COLO668 (cell line): ENCODE measurements around the gene SLC45A2.
A peak's percentile ranks its signal among the peaks of the same experiment; 100 is the strongest.

Experiments used
- DNase-seq: peaks from one replicate; lab custom pipeline; 2025; ENCODE audit not compliant: unreplicated experiment; lab: John Stamatoyannopoulos, UW

Gene SLC45A2

DNA sequence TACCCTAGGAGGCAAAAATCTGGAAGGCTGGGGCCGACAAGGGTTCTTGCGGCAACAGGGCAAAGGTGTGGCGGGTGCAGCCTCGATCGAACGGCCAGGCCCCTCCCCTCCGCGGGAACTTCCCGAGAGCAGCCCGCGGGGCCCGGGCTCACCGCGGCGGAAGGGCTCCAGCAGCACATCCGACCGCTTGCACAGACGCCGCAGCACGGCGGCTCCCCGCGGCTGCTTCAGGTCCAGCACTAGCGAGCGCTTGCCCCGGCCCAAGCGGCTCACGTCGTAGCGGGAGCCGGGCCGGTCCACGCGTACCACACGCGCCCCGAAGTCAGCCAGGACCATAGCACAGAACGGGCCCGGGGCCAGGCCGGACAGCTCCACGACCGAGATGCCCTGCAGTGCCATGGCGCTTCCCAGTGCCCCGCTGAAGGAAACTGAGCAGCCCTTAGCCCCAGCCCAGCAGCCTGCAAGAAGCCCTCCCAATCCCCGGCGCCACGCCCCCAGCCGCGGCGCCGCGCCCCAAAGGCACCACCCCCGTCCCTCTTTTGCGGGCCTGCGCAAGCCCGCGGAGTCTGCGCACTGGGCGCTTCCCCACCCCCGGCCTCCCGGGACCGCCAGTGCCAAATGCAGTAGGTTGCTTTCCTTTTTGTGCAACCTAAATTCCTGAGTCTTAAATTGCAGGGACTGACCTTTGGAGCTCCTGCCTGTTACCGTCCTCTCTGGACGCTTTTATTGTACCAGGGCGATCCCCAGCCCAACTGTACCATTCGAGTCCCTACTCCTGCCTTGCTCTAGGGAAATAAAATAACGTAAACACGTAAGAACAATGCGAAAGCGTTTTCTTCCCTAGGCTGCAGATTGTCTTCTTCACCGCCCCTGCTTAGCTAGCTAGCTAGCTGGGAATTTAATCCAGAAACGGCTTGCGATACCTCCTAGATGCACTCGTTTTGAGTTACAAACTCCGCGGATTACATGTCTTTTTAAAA lies 23.4 kb upstream of the SLC45A2 start, which contains the start of gene AMACR:
Gene AMACR (minus strand): TSS at position 430 of the 980 bp plus-strand sequence. CDS start 31 bp downstream, at position 399.
- DNase-seq = peak; percentile 96

DNA sequence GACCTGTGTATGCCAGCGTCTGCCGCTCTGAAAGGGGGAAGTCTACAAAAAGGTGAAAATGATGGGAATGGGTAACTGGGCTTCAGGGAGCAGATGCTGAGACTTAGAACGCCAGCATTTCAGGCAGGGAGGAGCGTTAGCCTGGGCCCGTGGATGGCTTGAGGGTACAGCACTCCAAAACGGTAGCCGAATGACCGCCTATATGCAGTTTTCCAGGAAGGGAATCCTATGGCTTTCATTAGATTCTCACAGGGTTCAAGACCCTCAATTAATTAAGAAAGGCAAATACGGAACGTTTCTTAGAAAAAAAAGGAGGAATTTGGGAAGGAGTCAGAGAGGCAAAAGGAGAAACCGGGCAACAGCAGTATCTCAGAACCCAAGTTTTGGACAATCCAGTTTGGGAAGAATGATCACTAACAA lies 22.7 kb upstream of the SLC45A2 start:
- peak; percentile 19 for DNase-seq

DNA sequence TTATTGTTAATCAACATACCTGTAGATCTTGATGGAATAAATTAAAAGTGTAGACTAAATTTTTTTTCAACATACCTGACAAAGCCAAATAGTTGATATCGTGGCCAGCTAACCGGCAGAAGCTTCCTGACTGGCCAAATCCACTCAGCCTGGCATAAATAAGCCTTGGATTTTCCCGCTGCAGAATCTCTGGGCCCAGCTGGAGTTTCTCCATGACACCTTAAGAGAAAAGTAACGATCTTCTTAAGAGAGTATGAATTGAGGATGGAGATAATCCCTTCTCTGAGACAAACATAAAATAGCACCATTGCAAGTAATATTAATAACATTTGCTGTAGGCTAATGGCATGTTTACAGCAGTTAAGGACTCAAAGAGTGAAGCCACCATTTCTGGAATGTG lies 21.2 kb upstream of the SLC45A2 start:
- no peak for DNase-seq

DNA sequence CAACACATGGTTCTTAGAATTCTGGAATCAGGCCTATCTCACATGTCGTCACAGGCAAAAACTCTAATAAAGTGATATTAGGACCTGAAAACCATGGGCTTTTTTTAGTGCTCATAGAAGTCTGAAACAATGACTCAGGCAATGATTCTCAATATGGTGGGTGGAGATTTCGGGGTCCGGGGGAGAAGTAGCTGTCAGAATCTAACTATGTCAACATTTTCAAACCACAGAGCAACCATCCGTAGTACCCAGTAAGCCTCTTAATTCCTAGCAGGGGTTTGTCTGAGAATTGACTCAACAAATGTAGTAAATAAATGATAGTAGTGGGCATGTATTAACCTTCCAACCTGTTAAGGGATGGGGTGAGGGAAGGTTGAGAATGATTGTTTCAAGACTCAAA lies 20.7 kb upstream of the SLC45A2 start:
- DNase-seq = no peak

DNA sequence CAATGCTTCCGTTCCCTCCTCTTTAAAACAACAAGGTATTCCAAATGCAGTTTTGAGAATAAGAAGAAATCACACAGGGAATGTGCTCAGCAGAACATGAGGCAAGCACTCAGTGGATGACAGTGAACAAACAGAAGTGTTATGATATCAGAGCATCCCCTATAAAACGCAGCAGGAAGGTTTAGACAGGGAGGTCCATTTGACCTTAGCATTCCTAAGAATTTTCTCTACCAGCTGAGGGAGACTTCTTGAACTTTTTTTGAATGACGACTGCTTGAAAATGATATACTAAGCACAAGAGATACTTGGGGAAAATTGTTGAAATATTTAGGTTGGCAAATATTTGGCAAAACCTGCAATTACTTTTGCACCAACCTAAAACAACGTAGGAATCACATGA lies 19.4 kb upstream of the SLC45A2 start:
- no peak for DNase-seq

DNA sequence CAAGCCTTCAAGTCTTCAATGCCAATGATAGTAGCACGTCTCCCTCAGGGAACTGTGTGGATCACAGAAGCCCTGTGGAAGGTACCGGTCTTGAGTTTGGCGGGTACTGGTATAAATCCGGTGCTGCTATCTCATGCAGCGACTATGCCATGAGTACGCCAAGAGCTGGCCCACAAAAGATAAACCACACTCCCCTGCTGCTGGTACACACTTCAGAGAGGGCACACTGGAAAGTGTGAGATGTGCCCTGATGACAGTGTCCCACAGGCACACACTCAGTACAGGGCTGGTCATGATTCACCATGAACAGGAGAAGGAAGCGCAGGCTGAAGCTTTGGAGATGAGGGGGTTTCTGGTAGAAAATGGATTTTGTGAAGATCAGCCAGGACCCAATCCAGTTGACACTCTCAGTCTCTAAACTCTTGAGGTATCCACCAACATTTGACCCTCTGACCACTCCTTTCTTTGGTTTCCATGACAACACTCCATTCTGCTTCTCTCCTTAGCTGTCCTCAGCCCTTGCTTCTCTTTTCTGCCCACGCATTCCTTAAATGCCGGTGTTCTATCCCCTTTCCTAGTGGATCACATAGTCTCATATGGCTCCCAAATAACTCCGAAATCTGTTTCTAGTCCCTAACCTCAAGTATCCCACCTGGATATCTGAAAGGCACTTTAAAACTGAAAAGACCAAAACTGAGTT lies 18.3 kb upstream of the SLC45A2 start:
- no peak for DNase-seq

DNA sequence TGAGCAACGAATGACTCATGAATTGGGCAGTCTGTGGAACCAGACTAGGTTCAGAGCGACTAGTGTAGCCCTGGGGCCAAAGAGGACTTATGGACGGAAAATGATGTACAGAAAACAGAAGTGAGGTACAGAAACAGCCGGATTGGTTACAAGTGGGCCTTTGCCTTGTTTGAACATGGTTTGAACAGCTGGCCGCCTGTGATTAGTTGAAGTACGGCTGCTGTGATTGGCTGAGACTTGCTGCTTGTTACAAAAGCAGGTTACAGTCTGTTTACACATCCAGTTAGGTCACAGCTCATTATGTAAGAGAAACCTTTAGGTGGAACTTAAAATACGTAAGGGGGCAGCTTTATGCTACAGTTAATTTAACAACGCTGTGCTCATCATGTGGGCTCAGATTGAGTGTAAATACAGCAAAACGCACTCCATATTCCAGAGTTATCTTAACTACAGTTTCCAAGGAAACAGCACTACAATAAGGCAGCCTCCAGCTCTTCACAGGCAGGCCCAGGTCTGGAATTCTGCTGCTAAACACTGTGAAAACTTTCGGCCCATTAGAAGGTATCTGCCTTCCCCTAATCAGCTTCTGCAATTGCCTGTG lies 16.8 kb upstream of the SLC45A2 start:
- DNase-seq = peak; percentile 91

DNA sequence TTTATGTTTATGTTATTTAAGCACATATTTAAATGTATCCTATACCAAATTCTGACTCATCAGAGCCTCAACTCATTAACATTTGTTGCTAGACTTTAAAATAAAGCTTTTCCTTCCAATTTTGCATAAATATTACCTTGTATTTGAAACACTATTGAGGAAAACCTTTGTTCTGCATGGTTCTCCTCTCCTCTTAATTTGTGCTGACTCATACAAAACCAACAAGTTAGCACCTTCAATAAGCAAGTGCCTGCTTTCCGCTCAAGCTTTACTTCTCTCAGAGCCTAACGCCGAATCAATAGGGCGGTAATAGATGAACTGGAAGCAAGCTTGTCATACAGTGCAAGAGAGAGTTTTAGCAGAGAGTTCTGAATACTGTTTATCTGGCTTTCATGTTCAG lies 15.5 kb upstream of the SLC45A2 start:
- no peak for DNase-seq

DNA sequence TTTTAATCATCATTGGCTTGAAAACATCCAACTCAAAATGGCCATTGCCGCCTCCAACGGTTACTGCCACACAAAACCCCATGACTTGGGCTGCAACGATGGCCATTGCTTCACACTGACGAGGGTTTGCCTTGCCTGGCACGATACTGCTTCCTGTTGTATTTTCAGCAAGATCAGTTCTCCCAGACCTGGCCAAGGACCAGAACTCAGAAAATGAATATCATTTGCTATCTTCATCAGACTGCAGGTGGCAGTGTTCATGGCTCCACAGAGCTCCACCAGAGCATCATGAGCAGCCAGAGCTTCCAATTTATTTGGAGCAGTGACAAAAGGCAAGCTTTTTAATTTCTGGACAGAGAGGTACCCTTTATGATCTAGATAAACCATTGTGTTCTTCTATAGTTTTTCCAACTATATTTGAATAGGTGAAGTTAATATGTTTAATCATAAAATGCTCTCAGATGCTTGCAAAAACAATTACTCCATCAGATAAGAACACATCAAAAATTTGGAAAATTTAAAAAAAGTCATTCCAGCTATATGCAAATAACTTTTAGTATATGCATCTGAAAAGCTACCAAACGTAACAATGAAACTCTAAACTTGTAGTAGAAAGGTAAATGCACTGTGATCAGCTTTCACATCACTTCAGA lies 13.0 kb upstream of the SLC45A2 start:
- peak; percentile 27 for DNase-seq

DNA sequence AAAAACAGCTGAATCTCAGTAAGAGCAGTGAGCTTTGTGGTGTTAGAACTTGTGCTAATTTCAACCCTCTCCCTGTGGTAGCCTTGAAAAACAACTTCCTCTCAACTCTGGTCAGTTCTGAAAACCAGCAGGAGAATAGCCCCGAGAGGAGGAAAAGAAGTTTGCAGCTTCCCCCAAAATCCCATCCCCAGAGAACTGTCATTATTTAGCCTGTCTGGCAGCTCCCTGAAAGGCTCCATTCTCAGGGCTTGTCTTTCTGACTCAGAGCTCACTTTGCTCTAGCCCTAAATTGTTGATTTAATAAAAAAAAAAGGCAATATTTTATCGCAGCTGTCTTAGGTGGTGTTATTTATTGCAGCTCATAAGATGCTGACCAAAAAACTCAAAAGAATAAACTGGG lies 11.4 kb upstream of the SLC45A2 start:
- no peak for DNase-seq

DNA sequence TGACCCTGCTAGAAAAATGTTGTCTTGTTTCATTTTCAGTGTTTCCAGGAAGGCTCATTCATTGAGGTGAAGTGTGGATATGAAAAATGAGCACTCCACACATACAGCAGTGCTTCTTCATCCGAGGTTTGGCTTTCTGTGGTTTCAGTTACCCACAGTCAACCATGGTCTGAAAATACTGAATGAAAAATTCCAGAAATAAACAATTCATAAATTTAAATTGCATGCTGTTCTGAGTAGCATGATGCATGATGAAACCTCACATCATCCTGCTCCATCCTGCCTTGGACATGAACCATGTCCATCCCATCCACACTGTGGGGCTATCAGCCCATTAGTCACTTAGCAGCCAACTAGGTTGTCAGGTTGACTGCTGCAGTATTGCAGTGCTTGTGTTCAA lies 10.4 kb upstream of the SLC45A2 start:
- no peak for DNase-seq

DNA sequence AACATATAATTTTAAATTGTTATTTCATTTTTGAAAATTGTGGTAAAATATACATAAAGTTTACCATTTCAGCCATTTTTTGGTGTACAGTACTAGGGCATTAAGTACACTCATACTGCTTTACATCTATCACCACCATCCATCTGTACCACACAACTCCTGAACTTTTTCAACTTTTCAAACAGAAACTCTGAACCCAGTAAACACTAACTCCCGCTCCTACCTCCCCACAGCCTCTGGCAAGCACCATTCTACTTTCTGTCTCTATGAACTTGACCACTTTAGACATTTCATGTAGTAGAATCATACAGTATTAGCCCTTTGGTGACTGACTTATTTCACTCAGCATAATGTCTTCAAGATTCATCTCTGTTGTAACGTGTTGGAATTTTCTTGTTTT lies 8.4 kb upstream of the SLC45A2 start:
- DNase-seq = no peak

DNA sequence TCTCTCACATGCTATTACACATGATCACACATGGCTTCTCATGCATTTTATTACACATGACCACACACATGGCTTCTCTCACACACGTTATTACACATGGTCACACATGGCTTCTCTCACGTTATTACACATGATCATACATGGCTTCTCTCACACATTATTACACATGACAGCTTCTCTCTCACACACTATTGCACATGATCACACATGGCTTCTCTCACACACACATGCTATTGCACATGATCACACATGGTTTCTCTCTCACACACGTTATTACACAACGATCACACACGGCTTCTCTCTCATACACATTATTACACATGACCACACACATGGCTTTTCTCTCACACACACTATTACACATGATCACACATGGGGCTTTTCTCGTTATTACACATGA lies 954 bp upstream of the SLC45A2 start:
- DNase-seq = no peak

DNA sequence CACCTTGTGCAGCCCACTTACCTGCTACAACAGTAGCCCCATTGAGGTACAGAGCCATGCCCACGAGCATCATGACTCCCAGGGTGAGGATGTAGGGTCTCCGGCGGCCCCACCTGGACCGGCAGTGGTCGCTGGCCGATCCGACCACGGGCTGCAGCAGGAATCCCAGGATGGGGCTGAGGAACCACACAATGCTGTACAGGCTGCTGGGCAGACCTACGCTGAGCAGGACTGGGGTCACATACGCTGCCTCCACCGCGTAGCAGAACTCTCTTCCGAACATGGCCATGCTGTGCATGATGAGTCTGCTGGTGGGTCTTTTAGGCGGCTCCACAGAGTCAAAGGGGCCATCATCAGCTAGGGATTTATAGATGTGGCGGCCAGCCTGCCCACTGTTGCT lies 315 bp downstream of the SLC45A2 start:
- DNase-seq = no peak

DNA sequence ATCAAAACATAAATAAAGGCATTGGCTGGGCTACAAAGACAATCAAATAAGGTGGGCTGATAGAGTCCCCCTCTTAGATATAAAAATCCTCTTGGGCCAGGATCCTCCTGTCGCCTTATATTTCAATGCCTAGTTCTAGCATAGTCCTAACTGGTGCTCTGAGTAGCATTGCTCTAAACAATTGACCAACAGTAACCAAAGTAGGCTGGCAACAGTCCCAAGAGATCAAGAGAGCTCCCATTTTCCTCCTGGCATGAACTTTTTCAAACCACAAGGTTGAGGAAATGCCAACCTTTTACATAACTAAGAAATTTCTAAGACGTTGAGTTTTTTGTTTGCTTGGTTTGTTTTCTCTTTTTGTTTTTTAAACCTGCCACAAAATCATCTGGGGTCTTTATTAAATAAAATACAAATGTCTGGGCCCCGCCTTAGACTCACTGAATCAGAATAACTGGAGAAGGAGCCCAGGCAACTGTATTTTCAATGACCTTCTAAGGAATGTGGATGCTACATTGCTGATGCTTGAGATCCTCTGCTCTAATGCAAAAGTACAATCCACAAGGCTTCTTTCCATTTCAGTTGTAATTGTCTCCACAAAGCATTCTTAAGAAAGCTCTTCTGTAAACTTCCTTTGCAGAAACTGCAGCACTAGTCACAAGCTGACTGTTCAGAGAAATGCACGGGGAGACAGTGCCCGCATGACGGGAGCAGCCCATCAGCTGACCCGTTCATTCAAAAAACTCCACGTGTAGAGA lies 2.9 kb downstream of the SLC45A2 start:
- DNase-seq = no peak

DNA sequence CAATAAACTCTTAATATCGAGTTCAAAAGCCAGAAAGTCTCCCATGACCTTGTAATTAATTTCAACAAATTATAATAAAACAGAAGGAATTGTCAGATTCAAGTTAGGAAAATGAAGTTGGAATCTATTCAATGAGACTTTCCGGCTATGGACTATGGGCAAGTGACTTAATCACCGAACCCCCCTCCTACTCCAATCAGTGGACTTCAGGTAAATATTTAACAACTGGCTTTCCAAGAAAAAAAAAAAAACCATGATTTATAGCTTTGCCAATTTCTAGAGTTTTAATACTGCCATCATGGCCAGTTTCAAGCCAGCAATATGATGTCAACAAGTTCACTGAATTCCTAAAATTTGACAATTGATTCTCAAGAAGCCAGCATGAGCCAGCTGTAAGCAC lies 4.5 kb downstream of the SLC45A2 start:
- no peak for DNase-seq

DNA sequence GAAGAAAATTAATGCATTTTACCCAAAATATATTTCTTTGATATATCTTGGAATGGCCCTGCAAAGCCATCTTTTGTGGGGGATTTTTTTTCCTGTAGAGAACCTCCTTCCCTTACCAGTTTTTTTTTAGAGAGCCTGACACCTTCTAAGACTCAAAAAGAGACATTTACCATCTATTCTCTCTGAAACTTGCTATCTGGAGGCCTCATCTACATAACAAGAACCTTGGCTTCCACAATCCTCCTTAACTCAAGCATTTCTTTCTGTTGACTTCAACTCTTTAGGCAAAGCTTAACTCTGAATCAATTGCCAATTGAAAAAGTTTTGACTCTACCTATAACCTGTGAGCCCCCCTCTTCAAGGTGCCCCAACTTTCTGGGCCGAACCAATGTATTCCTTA lies 6.2 kb downstream of the SLC45A2 start:
- DNase-seq = no peak

DNA sequence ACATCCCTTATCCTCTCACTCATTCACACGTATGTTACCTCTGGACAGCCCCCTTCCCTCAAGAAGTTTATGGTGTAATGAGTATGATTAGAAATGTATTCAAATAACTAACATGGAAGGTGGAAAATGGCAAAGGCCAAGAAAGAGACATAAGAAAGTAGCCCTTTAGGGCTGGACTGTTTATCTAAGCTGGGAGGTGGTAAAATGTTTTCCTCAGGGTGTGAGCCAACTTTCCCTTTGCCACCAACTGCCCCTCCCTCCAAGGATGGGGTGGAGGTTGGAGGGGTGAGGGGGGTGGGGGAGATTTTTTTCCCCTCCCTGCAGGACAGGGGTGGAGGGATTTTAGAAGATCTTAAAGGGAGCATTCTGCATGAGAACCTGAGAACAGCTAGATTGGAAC lies 8.2 kb downstream of the SLC45A2 start:
- no peak for DNase-seq

DNA sequence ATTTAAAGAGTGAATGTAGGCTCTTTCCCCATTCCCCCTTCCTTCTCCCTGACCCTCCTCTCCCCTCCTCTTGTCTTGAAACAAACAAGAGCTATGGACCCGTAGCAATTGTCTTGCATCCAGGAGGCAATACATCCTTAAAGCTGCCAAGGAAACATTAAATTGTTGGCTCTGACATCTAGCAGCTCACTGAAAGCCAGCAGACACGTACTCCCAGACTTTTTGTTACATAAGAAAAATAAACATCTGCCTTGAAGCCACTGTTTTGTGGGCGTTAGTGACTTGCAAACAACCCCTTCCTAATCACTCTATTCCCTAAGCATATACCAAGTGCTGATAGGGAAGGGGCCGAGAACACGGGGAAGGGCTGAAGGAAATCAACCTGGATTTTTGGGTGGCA lies 8.6 kb downstream of the SLC45A2 start:
- DNase-seq = no peak

DNA sequence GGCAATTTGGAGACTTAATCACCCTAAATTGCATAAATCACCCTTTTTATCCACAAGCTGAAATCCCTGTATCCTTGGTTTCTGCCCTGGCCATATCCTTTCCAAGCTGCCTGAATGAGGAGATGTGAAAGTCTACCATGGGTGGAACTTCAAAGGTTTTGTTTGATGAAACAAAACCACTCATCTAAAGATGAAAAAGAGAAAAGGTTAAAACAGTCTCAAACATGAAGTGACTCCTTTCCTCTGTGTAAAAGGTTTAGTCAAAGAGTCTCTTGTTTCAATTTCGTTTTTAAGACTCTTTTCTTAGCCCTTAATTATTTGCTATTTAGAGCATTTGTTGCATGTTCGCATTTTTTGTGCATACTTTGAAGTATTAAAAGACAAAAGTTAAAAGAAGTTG lies 11.2 kb downstream of the SLC45A2 start:
- DNase-seq = no peak
